Iris pigment epithelial cell (primary cell): Measurements from ENCODE around the gene BRICD5.
"Not testable (repeated sequence)": the region's sequence is repeated elsewhere in the genome, so short reads cannot be mapped to it uniquely, and the experiment has no call there.

Experiments
- DNase-seq: peaks from one replicate; pipeline ENCODE4 v3.0.0-alpha.2; 2011; ENCODE audit warnings: low read depth

BRICD5 gene

GRCh38 chr16:2223221-2223941 is 12.7 kb upstream of the BRICD5 start, which contains the start of gene E4F1:
TSS of gene E4F1 (plus strand) at chr16:2223591. CDS start at chr16:2223614, 23 bp downstream.
- DNase-seq, result peak; percentile 100

- DNase-seq, result no peak
These were observed 5.7 kb upstream of the BRICD5 start for GRCh38 chr16:2216330-2216729.

GRCh38 chr16:2214719-2214968 is 4.0 kb upstream of the BRICD5 start, which contains the start of gene PGP:
TSS of gene PGP (minus strand) at chr16:2214840. CDS start at chr16:2214777, 63 bp downstream.
- DNase-seq, result no peak

GRCh38 chr16:2213817-2214718 is 3.4 kb upstream of the BRICD5 start:
- DNase-seq, result peak; percentile 18

- no peak for DNase-seq
These were observed 2.0 kb upstream of the BRICD5 start for GRCh38 chr16:2212362-2213324.

- DNase-seq, result no peak
These were observed 1.3 kb upstream of the BRICD5 start for GRCh38 chr16:2211923-2212347.

- no peak for DNase-seq
These were observed 692 bp downstream of the BRICD5 start for GRCh38 chr16:2210009-2210332.

GRCh38 chr16:2209258-2210008 is 1.2 kb downstream of the BRICD5 start:
- no peak for DNase-seq

- no peak for DNase-seq
These were observed 1.9 kb downstream of the BRICD5 start for GRCh38 chr16:2208772-2209171.

- DNase-seq, result no peak
These were observed 2.4 kb downstream of the BRICD5 start for GRCh38 chr16:2208308-2208707.

- DNase-seq, result no peak
These were observed 2.8 kb downstream of the BRICD5 start for GRCh38 chr16:2207872-2208271.

- no peak for DNase-seq
These were observed 3.8 kb downstream of the BRICD5 start for GRCh38 chr16:2206780-2207433.

- no peak for DNase-seq
These were observed 4.3 kb downstream of the BRICD5 start for GRCh38 chr16:2206420-2206779.

GRCh38 chr16:2205967-2206313 is 4.7 kb downstream of the BRICD5 start:
- DNase-seq, result no peak

- peak; percentile 79 for DNase-seq
These were observed 5.3 kb downstream of the BRICD5 start, which contains the start of gene MLST8 for GRCh38 chr16:2205104-2205966. TSS of gene MLST8 (plus strand) at chr16:2205454. CDS start at chr16:2206086, 632 bp downstream.

GRCh38 chr16:2204416-2205103 is 6.1 kb downstream of the BRICD5 start:
- no peak for DNase-seq

GRCh38 chr16:2203119-2203688 is 7.5 kb downstream of the BRICD5 start:
- DNase-seq, result not testable (repeated sequence)

GRCh38 chr16:2200313-2200712 is 10.3 kb downstream of the BRICD5 start:
- DNase-seq, result no peak

- no peak for DNase-seq
These were observed 11.0 kb downstream of the BRICD5 start for GRCh38 chr16:2199621-2200139.
